HG03439 (cell line): Measurements from ENCODE around the gene PTTG1IP.

Experiments used
- ATAC-seq: cut with Tn5 transposase; IDR thresholded peaks from one replicate; pipeline ENCODE4 v1.9.1; 2021; ENCODE audit warnings: mild to moderate bottlenecking, moderate library complexity; ENCODE audit not compliant: unreplicated experiment

The PTTG1IP gene

DNA sequence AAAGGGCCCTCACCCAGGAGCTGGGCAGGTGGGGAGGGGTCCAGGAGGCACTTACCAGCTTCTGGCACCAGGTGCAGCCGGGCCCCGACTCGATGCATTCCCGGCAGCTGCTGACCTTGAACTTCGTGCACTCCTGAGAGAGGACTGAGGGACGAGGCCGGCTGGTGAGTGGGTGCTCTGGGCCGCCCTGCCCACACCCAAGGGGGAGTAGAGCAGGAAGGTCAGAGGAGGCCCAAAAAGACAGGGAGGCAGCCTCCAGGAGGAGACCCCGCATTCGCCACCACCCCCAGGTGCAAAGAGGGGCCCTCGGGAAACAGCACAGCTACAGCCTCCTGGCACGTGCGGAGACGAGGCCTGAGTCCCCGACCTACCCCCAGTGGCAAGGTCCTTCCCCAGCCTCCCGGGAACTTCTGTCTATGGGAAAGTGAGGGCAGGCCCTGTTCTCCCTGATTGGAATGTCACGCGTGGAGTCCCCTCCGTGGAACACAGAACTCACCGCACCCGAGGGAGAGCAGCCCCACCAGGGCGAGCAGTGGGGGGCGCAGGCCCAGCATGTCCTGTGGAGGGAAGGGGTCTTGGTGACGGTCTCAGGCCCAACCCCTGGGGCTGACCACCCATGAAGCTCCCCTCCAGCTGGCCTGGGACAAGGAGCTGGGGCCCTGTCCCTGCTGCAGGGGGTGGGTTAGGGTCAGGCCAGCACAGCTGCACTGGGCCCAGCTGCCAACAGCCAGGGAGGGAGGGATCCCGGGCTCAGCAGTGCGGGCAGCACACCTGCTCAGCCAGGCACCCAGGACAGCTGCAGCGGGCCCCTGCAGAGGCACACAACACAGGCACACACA lies 37.0 kb upstream of the PTTG1IP start:
- ATAC-seq = no peak

DNA sequence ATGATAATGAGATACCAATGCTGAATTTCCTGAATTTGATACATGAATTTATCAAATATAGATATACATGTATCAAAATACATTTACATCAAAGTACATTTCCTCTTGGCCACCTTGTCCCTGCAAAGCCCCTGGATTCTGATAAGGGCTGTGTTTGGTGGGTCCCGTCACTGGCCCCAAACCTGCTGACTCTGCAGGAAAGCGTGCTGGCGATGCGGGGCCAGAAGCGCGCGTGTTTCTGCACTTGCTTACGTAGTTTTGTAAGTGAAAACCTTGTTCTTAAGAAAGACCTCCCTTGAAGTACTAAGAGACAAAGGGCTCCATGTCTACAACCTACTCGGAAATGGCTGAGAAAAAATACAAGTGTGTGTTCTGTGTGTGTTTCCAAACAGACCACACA lies 36.2 kb upstream of the PTTG1IP start:
- no peak for ATAC-seq

DNA sequence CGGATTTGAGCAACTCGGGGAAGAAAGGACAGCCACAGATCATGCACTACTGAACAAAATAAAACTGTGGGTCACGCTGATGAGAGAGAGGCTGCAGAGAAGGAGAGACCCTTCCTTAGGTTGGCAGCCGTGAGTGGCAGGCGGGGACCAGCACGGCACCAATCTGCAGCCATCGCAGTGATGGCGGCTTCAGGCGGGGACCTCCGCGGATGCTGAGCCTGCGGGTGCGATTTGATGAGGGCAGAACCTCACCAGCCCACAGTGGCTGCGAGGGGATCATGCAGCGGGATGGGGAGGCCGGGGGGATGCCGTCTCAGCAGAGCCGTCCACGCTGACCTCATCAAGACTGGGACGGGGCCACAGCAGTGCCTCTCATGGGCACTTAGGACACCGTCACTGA lies 35.4 kb upstream of the PTTG1IP start:
- ATAC-seq = no peak

DNA sequence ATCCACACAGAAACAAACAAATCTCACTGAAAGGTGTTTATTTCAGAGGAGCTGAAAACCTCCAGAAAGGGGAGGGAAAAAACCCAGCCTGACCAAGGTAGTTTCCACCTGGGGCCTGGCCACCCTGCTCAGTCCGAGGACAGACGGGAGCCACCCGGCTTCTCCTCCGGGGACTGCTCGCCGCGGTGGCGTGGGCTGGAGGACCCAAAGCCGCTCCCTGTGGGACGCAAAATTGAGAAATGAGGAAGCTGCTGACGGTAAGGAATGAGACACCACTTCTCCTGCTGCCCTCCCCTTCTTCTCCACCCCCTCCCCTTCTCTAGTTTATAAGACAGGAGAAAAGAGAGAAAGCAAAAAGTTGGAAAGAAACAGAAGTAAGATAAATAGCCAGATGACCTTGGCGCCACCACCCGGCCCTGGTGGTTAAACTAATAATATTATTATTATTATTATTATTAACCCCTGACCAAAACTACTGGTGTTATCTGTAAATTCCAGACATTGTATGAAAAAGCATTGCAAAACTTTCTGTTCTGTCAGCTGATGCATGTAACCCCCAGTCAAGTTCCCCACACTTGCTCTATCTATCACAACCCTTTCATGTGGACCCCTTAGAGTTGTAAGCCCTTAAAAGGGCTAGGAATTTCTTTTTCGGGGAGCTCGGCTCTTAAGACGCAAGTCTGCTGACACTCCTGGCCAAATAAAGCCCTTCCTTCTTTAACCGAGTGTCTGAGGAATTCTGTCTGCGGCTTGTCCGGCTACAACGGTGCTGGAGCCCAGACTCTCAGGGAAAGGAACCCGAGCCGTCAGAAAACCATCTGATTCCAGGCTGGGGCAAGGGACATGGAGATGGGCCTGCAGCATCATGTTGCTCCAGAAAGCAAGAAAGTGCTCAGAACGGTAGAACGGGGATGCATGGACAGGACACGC lies 34.7 kb upstream of the PTTG1IP start:
- ATAC-seq = no peak

DNA sequence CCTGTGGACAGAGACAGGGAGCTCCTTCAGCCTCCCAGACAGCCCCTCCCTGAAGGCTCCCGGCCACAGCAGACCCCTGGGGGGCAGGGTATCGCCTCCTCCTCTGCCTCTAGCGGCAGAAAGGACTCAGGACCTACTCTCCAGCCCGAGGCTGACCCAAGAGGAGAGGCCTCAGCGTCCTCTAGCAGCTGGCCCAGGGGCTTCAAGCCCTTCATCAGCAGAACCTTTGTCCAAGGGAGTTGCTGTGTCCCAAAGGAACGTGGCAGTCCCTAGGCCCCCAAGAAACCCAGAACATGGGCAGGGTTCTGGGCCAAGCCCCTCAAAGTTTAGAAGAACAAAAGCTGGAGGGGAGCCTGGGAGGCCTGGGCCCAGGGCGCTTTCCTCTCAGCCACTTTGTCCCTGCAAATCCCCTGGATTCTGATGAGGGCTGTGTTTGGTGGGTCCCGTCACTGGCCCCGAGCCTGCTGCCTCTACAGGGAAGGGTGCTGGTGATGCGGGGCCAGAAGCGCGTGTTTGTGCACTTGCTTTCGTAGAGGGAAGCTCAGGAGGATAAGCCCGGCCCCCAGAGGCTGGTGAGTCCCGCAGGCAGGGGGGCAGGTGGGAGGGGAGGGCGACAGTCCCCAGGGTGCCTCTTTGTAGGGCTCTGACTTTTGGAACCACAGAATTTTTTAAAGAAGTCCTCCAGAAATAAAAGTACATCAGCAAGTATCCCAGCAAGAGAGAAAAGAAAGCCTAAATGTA lies 33.9 kb upstream of the PTTG1IP start:
- ATAC-seq = no peak

DNA sequence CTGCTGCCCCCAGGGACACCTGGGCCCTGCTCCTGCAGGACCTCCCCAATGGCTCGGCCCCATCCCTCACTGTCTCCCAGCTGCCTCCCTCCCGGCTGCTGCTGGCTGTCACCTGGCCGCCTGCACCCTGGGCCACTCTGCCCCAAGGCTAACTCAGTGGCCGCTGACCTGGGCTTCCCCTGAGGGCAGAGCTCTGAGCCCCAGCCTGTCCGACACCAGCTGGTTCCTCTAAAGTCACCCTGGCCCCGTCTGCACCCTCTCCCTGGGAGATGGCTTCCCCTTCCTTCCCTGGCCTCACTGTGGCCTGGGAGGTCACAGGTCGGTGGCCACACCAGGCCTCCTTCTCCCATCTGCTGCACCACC lies 32.2 kb upstream of the PTTG1IP start:
- ATAC-seq = no peak

DNA sequence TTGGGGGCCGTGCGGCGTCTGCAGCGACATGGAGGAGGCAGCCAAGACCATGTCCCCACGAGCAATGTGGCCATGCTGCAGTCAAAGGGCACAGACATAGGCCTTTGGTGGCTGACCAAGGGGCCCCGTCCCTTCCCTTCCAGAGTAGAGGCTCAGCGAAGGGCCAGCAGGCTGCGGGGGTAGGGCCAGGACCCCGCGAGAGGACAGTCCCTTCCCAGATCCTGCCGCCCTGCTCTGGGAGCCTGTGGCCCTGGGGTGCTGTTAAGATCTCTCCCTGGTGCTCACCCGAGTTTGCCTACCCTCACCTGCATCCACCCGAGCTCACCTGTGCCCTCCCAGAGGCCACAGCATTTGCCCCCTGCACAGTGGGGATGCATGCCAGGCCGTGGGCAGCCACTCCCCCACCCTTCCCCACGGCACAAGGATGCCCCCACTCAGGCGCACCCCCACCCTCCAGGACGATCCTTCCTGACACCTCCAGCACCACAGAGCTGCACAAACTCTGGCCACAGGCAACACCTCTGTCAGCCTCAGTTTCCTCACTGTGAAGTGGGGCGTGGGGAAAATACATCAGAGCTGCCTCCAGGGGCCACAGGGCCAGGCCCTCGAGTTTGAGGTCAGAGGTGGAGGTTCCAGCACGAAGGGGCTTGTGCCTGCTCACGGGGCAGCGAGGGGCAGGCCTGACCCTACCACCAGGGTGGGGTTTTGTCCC lies 31.7 kb upstream of the PTTG1IP start:
- no peak for ATAC-seq

DNA sequence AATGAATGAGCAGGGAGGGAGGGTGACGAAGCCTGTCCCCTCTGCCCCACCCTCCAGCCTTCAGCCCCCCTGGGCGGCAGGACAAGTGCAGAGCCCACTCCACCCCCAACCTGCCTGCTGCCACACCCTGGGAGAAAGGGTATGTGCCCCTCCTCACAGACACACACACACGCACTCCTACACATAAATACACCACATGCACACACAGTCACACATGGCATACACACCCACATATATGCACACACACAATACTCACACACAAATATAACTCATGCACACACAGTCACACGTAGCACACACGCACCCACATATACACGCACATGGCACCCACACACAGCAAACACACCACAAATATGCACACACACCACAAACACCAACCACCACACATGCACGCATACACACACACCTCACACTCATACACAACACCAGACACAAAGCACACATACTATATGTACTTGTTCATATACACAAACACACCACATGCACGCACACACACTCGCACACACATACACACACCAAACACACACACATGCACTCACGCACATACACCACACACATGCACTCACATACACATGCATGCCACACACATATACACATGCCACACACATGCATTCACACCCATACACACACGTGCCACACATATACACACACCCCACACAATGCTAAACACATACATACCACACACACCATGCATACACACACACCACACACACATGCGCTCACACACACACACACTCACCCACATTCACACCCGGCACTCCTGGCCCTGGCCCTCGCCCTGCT lies 30.8 kb upstream of the PTTG1IP start:
- ATAC-seq = no peak

DNA sequence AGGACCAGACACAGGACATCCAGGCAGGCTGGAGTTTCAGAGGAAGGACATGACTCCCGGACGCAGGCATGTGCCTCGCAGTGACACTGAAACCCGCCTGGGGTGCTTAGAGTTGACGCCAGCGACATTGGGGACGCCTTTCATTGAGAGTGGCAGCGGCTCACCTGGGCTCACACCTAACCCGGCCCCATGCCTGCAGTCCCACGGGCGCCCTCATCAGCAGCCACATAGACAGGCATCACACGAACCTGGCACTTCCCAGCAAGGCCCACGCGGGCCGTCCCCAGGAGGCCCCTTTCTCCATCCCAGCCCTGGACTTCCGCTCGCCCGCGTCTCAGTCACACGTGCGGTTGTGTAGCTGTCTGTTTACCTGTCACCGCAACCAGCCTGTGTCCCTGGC lies 30.2 kb upstream of the PTTG1IP start:
- ATAC-seq = no peak

DNA sequence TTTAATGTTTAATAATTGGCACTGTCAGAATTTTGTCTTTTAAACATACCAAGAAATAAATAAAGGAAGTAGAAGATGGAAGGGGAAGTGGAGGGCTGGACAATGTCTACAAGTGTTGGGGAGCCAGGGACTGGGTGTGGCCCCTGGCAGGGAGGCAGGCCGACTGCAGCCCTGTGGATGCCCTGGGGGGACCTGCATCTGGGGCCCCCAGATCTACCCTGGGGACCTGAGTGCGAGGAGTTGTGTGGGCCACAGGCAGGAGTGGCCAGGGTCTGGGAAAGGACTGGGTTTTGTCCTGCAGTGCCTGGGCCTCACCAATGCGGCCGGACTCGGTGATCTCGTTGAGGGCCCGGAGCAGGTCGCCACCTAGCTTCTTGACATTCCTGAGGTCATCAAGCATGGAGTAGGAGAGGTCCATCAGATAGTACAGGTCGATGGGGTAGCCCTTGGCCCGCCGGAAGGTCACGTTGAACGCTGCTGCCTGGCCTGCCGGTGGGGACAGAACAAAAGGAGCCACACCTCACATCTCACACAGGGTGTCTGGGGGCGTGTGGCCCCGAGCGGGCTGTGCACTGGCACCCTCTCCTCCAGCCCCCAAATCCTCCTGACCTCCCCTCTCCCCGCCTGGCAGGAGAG lies 29.7 kb upstream of the PTTG1IP start:
- ATAC-seq = no peak

DNA sequence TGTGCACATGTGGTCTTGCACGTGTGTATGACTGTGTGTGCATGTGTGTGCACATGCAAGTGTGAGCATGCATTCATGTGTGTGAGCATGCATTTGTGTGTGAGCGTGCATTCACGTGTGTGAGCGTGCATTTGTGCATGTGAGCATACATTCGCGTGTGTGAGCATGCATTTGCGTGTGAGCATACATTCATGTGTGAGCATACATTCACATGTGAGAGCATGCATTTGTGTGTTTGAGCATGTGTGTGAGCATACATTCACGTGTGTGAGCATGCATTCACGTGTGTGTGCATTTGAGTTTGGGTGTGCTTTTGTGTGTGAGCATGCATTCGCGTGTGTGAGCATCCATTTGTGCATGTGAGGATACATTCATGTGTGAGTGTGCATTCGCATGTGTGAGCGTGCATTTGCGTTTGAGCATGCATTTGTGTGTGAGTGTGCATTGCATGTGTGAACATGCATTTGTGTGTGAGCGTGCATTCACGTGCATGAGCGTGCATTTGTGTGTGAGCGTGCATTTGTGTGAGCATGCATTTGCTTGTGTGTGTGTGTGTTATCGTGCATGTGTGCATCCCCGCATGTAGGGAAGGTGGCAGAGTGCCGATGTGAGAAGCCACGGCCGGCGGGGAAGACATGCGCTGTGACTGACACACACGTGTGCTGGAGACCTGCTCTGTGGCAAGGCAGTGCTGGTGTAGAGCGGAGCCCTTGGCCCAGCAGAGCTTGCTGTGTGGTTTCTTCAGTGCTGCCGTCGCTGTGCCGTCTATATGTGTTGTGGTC lies 29.0 kb upstream of the PTTG1IP start:
- no peak for ATAC-seq

DNA sequence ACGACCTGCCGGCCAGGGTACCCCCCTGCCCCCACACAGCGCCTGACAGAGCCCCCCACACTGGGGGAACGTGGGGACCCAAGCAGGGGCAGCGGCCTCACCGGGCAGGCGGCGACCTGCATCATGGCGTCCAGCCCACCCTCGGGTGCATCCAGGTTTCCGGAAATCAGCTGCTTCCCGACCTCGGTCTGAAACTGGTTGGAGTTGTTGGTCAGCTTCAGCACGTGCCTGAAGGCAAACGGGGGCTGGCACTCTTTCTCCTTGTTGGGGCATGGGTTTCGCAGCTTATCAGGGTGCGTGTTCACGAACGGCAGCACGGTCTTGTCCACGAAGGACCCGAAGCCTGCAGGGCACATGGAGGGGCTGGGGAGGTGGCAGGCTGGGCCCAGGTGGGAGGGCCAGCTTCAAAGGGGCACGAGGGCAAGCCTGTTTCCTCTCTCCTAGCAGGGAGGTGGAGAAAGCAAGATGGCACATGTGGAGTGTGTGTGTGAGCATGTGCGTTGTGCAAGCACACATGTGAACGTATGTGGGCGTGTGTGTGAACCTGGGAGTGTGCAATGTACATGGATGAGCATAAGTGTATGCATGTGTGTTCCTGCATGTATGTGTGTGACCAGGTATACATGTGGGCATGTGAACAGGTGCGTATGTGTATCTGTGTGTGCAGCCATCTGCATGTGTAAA lies 28.0 kb upstream of the PTTG1IP start:
- ATAC-seq = no peak

DNA sequence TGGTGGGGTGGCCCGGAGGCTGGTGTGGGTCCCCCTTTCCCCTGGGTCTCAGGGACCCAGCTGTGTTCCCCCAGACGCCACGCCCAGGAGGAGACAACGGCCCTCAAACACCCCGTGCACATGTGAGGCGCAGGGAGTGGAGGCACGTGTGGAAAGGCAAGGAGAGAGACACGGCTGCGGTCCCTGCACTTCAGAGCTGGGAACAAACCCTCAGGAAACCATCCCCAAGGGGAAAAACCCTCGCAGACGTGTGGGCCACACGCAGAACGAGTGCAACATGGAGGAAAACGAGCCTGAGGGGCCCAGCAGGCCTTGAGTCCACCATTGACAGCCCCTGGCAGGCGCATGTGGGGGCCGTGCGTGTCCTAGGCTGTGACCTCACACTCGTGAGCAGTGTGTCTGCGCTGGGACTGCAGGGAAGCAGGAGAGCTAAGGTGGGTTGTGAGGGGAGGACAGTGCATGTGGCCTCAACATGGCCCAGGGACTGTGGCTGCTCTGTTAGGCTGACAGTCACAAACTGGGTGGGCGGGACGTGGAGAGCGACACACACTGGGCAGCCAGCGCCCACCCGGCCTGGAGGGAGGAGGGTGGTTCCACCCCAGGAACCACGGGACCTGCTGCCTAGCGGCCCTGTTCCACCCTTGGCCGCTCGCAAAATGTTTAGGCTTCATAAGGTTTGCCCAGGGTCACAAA lies 27.2 kb upstream of the PTTG1IP start:
- no peak for ATAC-seq

DNA sequence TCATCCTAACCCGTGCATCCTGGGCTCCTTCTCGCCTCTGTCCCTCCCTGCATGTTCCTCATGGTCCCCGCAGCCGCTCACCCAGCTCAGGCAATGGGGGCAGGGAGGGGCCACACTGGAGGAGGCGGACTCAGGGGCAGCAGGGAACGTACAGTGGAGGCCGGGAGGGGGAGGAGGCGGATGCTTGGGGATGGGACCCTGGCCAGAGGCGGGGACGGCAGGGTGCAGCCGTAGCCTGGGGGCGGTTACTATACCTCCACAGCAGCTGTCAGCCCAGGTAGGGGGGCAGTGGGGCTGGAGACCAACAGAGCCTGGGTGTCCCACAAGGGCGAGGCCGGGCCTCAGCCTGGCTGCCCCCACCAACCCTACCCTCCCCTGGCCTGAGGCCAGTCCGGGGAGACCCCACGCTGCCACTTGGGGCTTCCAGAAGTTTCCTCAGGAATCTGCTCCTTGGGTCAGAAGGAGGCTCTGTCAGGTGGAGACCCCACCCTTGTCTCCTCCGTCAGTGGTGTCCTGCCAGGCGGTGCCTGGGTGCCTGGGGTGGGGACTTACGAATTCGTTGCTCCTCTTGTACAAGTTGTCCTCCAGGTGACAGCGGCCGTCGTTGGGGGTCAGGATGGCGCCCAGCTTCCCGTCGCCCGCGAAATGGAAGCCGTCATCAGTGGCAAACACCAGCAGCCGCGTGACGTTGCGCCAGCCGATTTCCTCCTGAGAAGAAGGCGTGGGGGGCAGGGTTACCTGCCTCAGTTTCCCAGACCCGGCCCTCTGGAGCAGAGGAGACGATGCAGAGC lies 26.5 kb upstream of the PTTG1IP start:
- no peak for ATAC-seq

DNA sequence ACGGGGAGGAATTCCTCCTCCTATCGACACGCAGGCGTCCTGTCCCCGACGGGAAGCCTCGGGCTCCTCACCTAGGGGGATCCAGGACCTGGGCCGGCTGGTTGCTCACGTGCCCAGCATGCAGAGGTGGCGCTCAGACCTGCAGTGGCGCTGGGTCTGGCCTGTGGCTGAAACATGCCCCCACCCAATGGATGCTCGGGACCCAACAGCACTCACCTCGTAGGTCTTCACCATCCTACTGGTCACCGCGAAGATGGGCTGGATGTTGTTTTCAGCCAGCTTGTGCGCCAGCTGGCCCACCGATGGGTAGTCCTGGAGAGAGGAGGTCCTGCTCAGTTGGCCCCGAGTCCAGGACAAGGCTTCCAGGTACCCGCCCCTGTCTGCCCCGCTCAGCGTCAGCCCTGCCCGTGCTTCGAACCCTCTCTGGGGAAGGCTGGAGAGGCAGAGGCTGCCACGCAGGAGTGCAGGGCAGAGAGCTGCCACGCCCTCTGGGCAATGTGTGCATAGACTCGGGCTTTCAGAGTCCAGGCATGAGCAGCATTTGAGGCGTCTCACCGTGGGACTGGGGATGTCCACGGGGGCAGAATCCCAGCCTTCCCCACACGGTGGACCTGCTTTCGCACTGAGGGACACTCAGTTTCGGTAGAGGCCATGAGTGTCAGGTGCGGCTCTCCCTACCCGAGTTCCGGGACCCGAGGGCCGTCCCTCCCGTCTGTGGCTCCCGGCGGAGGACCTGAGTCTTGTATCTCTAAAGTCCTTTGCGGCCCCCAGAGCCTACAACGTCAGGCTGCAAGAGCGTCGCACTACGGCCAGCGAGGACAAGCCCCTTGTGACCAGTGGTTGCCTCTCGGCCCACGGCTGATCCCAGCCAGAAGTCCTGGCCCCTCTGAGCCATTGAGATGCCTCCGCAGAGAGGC lies 25.6 kb upstream of the PTTG1IP start:
- ATAC-seq = no peak

DNA sequence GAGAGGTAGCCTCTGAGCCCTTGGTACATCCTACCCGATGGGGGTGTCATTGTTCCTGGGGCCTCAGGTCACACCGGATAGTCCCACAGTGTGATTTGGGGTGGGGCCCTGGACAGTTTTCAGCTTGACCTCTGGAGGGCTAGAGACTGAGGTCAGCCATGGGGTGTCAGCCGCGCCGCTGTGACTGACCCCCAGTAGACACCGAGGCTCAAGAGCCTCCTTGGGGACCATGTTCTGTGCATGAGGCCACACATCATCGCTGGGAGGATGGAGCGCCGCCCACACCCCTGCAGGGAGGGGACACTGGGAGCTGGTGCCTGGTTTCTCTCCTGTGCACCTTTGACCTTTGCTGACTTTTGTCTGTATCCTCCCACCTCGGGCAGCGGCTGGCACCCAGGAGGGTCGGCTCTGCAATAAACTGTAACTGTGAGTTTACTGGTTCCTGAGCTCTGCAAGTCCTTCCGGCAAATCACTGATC lies 24.6 kb upstream of the PTTG1IP start:
- ATAC-seq = no peak
